ENCODE results near the gene KNSTRN. TPM values are rescaled to one million over a fixed set of nuclear protein-coding genes. Genes with fewer than 3 reads are reported as not detected.

The KNSTRN gene
- total RNA-seq, 4 donors from 2014 or later: 5.8 to 16.0 (median 11.9) TPM

DNA sequence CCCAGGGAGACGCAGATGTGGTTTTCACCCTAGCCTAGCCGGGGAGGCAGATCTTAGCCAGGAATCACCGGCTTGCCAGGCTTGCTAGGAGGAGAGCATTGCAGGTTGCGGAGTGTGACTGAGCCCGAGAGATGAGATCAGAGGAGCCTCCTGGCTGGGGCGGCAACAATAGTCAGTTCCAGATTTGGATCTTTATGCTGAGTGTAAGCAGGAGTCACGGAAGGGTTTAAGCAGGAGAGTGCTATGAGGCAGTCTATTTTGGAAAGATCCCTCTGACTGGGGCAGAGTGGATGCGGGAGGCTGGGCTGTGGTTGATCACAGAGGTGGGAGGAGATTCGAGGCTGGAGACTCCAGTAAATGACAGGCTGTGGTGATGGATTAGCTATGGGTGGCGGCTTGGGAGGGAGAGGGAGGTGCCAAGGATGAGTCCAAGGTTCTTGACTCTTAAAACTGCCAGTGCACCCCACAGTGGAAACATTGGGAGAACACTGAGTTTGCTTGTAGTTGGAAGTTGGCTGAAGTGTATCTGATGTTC, 47.8 kb downstream of the KNSTRN start:
- TF ChIP-seq, protein P1, sequence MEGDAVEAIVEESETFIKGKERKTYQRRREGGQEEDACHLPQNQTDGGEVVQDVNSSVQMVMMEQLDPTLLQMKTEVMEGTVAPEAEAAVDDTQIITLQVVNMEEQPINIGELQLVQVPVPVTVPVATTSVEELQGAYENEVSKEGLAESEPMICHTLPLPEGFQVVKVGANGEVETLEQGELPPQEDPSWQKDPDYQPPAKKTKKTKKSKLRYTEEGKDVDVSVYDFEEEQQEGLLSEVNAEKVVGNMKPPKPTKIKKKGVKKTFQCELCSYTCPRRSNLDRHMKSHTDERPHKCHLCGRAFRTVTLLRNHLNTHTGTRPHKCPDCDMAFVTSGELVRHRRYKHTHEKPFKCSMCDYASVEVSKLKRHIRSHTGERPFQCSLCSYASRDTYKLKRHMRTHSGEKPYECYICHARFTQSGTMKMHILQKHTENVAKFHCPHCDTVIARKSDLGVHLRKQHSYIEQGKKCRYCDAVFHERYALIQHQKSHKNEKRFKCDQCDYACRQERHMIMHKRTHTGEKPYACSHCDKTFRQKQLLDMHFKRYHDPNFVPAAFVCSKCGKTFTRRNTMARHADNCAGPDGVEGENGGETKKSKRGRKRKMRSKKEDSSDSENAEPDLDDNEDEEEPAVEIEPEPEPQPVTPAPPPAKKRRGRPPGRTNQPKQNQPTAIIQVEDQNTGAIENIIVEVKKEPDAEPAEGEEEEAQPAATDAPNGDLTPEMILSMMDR (IDR thresholded peaks at IDR 0.05): no peak
- DNase-seq (ENCODE audit: low spot score): no peak
- peak; percentile 71 for ATAC-seq (ENCODE audit: low FRiP score)

DNA sequence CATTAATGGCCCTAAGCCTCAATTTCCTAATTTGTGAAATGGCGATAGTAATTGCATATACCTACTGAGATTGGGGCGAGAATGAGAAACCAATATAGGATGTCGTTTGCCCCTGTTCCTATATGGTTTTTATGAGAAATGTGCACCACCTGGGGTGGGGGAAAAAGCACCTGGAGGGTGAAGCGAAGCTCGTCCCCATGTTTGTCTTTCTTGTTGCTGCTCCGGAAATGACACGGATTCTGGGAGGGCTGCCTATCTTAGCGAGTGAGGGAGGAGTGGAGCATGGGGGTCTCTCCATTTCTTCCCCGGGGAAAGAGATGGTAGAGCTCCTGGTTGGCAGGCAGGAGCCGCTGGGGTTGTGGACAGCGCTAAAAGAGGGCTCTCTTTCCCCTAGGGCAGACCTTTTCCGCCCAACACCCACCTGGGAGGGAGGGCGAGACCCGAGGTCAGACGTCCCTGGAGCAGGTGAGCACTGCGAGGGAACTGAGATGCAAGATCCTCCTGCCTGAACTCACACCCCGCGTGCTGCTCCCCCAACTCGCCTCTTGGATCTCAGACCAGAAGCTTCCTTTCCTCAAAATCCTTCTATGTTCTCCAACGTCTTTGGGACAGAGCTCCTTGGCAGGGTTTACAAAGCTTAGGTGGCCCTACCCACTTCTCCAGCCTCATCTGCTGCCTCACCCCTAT, 52.6 kb downstream of the KNSTRN start:
- ATAC-seq (ENCODE audit: low FRiP score) (no peak), DNase-seq (ENCODE audit: low spot score) (no peak)
- TF ChIP-seq, protein P1 (IDR thresholded peaks at IDR 0.05): no peak

DNA sequence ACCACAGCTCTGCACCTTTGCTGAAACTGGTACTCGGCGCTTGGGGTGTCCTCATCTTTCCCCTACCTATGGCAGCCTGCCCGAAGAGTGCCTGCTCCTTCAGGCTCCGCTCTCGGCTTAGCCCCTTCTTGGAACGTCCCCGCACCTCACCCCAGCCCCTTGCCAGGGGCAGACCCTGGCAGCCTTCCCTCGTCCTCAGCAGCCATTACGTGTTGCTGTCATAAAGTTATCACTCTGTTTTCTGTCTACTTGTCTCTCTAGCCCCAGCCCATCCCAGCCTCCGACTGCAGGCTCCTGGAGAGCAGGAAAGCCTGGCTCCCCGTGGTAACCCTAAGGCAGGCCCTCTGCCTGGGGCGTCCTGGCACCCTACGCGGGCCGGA, 53.2 kb downstream of the KNSTRN start:
- no peak for DNase-seq (ENCODE audit: low spot score)
- ATAC-seq (ENCODE audit: low FRiP score): no peak
- TF ChIP-seq, protein P1 (IDR thresholded peaks at IDR 0.05): no peak

DNA sequence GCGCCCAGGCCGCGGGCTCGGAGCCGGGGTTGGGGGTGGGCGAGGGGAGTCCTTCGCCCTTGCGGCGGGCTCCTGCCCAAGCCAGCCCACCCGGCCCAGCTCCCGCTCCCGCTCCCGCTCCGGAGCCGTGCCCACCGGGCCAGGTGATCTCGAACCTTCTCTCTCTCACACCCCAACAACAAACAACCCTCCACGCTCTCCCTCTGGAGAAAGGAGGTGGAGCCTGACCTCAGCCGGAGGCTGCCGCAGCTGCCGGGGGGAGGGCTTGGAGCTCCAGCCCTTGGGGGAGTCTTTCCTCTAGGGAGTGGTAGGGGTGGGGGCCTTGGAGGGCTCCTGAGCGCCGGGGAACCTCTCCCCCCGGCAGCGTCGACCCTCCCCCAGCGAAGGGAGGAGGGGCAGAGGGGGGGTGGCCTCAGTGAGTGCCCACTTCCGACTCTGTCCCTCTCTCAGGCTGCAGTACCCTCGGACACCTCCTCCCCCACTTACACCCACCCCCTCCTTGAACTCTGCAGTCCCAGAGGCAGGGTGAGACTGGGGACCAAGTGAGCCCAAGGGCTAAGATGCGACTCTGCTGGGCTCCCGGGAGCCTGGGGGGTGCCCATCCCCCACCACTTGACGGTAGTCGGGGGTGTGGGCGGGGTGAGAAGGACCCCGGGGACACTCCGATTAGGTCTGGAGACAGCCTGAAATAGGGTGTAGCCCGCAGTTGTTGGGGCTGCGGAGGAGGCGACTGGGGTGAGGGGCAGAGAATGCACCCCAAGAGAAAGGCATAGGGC, 53.8 kb downstream of the KNSTRN start:
- TF ChIP-seq, protein P1 (IDR thresholded peaks at IDR 0.05): no peak
- DNase-seq (ENCODE audit: low spot score): no peak
- no peak for ATAC-seq (ENCODE audit: low FRiP score)

DNA sequence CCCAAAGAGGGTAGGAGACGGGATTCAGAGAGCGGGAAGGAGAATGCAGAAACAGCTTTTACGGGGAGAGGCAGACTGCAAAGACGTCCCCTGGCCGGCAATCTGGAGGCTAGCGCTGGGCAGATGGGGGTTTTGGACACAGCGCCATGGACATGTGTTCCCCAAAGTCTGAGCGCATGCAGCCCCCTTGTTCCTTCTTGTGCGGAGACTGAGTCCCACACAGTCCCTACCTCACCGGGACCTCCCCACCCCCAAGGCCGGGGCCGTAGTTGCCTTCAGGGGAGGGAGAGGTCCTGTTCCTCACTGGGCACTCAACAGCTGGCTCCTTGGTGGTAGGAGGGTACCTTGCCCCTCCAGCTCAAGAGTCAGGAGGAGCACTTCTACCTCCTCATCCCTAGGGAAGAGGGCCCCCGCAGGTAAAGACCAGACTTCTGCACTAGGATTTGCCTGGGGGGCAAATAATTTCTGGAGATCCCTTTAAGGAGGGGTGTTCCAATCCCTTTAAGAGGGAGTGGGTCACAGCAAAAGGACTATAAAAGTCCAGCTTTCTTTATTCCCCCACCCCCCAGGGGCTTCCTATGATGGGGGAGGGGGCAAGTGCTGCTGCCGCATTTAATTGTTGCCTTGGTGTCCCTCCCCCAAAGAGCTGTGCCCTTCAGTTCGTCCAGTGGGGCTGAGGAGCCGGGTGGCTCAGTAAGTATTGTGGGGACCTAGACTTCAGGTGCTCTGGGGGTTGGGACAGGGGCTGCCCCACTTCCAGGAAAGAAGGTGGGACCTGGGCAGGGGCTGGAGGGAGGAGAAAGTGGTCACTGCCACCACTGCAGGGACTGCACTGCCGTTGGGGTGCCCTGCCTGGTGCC, 54.6 kb downstream of the KNSTRN start:
- ATAC-seq (ENCODE audit: low FRiP score) (no peak), DNase-seq (ENCODE audit: low spot score) (no peak)

More for the DNA sequence above, 54.6 kb downstream of the KNSTRN start:
- TF ChIP-seq, protein P1 (IDR thresholded peaks at IDR 0.05): no peak

Data from omental fat pad (tissue), 4 donors.